NCI-H2171 (cell line): ENCODE results near the gene SLC66A2.

ENCODE experiments used
- DNase-seq: peaks from one replicate; lab custom pipeline; 2025; lab: John Stamatoyannopoulos, UW

SLC66A2 gene

DNA sequence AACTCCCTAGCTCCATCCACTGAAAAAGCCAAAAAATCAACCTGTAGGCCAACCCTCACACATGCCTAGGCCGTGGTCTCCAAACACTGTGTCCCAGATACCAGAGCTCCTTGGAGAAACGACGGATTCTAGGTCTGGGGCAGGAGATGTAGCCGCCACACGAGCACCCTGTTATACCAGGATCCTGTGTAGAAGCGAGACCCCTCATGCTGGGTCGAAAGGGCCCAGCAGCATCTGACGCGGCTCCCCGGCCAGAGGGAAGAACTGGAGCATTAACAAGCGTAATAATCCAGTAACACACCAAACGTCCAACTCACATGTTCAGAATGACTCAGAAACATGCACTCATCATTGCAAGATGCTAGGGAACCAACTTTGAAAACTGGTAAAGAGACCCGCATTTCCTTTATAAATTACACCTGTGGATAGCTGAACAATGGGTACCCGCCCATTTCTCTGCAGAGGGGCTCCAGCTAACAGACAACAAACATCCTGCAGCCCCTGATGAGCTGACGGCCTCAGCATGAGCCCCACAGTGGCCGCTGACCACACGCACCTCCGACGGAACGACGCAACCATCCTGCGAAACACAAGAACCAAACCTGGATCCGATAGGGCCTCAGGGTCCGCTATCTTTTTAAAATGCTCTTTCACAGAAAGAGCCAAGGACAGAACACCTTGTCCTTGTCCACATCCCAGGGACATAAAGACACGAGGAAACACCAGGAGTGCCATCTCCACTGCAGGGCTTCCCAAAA, 14.2 kb downstream of the SLC66A2 start:
- no peak for DNase-seq

DNA sequence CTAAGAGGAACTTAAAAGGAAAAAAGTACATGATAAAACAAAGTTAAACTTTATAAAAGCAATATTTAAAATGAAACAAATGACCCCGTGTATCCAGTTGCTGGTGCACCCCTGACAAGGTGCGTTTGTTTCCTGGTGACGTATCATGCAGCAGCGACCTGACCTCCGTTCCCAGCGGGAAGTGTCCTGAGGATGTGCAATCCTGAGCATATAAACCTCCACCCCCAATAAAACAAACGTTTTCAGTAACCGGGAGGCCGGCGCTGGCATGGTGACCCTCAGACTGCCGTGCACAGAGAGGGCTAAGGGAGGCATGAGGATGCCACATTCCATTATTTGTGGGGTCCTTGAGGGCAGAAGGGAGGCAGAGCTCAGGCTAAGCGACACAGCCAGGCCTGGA, 14.8 kb downstream of the SLC66A2 start:
- no peak for DNase-seq

DNA sequence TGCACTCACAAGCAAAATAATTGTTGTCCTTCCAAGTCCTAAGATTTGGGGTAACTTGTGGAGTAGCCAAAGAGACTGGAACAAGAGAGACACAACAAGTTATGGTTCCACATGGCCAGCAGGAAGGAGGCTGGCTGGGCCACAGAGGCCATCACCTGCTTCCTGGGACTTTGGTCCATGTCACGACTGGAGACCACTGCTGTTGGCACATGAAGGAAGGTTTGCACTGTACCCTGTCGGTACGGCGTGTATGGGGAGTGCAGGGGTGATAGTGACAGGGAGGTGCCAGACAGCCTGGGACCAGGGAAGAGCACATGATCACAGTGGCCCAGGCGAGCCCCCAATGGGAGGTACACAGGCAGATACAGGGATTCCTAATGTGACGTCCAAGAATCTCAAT, 15.5 kb downstream of the SLC66A2 start:
- DNase-seq = no peak

DNA sequence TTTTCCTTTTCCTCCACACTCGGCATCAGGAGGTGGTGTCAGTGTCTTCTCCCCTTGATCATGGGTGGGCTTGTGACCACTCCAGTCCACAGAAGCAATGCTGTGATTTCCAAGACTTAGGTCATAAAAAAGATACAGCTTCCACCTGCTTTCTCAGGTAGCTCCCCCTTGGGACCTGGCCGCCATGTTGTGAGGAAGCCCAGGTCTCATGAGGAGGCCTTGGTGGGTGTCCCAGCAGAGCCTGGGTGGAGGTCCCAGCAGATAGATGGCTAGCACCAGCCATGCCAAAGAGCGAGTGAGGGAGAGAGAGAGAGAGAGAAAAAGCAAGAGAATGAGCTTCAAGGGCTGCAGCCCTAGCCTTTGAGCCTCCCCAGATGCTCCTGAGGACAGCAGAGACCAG, 16.0 kb downstream of the SLC66A2 start:
- no peak for DNase-seq

DNA sequence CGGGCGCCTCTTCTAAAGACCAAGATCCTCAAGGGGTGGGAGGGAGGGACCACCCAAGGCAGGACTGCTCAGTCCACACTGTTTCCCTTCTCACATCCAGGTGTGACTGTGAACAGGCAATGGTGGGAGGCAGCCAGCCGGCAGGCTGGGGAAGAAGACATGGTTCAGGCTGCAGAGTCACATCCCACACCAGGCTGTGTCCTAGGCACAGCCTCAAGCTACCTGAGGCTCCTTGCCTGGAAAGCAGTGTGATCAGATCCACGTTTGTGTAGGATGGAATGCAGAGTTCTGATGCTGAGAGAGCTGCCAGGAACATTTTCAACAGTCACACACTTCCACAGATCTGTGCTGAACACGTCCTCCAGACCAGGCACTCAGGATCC, 16.4 kb downstream of the SLC66A2 start:
- DNase-seq = no peak

DNA sequence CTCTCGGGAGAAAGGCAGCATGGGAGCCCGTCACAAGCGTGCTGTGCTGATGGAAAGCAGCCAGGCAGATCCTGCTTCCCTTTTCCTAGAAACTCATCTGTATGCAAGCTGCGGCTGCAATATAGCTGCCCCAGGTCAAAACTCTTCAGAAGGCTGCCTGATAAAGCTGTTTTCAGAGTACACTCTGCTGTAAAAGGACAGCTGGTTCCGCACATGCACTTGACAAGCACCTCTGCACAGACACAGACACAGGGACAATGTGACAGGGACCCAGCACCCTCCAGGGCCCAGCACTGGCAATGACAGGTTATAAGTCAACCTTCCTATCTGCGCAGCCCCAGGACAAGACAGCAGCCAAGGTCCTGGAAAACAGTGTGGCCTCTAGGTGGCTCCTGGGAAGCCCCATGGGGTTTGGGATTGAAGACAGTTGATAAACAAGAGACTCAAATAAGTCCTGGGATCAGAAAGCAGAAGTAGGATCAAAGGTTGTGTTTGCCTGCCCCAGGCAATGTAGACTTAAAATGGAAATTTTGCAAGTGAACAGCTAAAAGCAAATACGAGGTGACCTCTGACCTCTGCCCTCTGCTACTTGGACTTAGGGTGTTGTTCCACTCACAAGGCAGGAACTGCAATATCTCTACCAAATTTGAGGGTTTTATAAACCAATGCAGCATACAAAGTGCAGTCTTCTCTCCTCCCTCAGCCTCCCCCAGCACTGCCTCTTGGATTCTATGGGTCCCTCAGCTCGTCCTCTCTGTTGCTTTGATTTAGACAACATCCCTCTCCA, 16.9 kb downstream of the SLC66A2 start:
- DNase-seq = no peak

DNA sequence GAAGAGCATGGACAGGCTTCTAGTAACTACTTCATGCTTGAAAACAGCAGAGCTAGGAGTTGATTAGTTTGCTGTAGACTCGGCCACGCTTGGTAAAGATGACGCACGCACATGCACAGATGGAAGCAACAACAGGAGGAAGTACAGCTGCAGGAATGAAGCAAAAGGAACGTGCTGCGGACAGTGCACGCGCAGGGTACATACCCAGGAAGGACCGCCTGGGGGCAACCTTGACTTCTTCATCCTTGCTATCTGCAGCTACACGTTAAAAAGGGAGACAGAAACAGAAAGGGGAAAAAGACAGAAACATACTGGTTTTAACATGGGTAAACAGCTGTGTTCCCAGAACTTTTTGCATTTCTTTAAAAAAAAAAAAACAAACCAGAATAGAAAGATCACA, 17.7 kb downstream of the SLC66A2 start:
- DNase-seq = no peak

DNA sequence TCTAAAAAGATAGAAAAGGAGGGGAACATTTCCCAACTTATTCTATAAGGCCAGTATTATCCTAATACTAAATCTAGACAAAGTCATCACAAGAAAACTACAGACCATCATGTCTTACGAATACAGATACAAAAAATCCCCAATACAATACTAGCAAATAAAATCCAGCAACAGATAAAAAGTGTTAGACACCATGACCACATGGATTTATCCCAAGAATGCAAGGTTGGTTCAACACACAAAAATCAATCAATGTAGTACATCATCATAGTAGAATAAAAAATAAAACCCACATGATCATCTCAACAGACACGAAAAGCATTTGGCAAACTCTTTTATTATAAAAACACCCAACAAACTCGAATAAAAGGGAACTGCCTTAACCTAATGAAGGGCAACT, 18.5 kb downstream of the SLC66A2 start:
- DNase-seq = no peak

DNA sequence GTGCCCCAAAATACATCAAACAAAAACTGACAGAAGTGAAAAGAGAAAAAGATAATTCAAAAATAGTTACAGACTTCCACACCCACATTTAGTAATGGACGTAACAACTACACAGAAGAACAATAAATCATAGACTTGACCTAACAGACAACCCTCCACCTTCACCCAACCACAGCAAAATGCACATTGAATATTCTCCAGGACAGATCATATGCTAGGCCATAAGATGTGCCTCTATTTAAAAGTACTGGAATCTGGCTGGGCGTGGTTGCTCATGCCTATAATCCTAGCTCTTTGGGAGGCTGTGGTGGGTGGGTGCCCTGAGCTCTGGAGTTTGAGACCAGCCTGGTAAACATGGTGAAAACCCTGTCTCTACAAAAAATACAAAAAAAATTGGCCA, 20.0 kb downstream of the SLC66A2 start:
- no peak for DNase-seq

DNA sequence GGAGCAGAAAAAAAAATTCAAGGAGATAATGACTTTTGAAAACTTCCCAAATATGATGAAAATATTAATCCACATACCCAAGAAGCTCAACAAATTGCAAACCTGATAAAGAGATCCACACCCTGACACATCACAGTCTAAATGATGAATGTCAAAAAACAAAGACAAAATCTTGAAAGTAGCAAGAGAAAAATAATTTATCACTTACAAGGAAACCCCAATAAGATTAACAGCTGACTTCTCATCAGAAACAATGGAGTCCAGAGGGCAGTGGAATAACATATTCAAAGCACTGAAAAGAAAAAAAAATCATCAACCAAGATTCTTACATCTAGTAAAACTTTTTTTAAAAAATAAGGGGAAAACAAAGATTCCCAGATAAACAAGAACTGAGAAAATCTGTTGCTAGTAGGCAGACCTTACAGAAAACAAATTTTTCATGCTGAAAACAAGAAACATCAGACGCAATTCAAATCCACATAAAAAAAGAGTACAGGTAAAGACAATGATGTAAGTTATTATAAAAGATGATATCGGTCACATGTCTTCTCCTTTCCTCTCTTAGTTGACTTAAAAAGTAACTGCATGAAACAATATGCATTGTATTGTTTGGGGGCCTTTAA, 21.3 kb downstream of the SLC66A2 start:
- no peak for DNase-seq

DNA sequence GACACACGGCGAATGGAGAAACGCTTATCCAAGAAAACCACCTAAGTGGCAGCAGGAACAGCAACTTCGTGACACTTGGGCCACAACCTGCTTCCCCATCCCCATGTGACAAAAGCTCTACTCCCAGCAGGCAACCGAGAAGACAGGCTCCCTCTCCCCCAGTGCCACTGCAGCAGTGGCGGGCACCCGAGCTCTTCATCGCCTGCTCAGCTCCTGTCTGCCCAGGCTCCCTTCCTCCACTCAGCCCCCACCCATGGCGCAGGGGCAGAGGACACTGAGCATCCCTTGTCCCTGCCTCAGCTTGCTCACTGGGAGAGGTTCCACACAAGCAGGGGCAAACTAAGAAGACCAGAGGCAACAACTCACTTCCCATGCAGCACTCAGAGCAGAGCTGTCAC, 22.9 kb downstream of the SLC66A2 start:
- DNase-seq = no peak

DNA sequence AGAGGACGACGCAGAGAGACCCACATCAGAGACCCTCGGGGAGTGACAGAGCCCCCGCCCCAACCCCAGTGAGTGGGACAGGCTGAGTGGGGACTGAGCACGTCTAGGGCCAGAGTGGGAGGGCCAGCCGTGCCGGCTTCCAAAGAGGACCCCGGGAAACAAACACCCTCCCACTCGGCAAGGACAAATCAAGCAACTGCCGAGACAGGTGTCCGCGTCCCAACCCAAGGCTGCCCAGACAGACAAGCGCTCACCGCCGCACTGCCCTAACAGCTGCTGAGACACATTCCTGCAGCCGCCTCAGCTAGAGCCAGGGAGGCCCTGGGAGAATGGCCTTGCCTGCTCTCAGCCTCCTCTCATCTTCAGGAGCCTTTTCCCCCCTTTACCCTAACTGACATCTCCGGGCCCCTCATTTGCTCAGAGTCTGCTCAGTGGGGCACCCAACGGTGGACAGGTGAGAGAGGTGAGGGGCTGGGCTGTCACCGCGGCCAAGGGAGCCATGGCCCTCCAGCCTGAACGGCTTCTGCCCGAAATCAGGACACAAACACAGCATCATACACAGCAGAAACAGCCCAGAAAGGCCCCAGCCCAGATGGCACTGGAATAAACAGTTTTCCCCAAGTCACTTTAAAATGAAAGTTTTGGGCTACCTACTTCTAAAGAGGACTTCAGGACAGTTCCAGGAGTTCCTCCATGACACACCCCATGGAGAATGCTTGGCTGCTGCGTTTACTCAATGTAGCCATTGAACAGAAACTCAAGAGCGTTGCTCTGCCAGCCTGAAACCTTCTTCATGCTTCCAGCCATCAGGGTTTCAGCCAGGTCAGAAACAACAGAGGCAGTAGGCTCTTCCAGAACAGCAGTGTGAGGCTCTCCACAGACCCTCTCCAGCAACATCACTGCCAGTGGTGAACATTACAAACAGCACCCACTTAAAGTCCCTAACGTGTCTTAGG, 23.6 kb downstream of the SLC66A2 start:
- DNase-seq = no peak

DNA sequence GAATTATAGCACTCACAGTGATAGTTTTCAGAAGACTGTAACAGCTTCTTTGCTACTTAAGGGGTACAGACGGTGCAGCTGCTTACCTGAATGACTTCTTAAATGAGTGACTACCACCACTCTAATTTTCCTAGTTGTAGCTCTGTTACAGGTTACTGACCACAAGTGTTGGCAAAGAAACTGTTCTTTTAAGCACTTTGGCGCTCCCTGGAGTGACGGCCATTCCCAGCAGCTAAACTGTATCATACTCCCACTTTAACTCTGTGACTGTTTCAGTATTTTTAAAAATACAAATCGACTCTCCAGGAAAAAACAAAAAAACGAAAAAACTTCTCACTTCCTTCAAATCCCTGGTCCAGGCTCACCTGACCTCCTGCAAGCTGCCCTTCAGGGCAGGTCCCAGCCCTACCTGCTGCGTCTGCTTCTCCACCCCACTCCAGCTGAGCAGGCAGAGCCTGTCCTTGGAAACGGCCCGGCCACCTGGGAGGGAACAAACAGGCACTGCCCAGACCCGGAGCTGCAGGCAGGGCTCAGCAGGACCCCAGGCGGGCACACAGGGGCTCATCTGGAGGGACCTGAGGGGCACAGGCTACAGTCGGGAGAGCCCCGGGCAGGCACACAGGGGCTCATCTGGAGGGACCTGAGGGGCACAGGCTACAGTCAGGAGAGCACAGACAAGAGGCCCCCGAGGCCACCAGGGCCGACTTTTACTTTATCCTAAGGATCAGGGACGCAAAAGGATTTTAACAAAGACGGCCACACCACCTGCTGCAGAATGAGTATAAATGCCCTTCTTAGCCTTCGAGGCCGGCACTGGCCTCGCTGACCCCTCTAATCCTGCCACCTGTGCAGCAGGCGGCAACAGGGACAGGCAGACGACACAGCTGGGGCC, 24.5 kb downstream of the SLC66A2 start:
- no peak for DNase-seq

DNA sequence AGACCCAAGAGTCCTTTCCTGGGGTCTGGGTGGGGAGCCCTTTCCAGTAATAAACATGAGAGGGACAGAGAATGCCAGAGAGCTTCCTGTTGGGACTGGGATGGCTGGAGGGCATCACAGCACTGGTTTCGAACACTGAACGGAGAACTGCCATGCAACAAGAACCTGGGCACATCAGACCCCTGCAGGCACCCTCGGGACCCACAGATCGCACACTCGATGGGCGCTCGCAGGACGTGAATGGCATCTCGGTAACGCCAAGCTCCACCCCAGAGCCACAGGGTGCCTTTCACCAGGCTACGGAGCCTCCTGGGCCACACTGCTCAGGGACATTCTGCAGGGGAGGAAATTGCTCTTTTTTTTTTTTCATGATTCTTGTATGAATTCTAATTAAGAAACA, 25.1 kb downstream of the SLC66A2 start:
- DNase-seq = no peak

DNA sequence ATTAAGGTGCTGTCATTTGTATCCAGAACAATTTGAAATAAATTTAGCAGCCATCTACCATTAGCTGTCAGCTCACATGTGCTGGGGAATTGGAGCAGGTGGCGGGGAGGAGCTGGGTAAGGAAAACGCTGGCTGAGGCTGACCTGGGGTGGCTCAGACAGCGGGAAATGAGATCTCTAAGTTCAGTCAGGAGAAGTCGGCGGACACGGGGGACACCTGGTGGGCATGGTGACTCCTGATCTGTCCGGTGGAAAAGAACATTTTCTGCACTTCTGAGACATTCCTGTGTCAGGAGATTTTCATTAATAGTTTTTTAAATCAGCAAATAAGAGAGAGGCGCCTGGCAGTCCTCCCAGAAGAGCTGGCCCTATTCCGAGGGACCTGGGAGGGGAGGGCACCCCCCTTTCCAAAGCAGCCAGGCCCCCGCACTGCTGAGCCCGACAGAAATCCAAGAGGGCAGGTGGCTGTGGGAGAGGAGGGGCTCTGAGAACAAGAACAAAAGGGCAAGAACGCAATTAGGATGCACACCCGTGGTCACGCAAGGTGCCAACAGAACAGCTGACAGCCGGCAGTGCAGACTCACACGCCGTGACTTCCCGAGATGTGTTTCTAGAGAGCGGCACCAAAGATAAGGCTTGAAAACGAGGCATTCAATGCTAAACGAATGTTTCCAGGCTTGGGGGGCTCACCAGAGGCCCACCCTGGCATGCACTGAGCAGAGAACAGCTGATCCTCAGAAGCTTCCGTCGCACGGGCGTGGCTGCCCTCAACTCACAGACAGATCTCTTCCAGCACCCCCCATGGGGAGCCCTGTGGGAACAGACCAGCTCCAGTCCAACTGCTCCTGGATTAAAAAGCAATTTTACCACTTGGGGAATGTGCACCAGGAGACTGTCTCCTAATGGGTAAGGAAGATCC, 26.4 kb downstream of the SLC66A2 start:
- peak; percentile 40 for DNase-seq

DNA sequence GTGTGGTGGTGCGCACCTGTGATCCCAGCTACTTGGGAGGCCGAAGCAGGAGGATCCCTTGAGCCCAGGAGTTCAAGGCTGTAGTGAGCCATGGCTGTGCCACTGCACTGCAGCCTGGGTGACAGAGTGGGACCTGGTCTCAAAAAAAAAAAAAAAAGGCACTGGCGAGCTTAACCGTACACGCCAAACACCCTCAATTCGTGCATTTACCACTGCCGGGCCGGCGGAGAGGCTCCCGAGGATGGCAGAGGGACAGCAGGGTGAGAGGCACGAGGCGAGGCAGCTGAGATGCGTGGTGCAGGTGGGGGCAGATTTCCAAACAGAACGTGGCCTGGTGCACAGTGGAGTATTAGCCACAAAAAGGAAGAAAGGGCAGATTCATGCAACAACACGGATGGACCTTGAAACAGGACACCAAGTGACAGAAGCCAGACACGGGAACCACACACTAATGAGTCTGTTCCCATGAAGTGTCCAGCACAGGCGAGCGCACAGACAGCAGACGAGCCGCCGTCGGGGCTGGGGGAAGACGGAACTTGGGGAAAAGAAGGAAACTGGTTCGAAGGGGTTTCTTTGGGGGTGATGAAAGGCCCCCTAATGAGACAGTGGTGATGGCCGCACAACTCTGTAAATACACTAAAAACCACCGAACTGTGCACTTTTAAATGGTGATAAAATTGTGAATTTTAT, 27.4 kb downstream of the SLC66A2 start:
- DNase-seq = no peak

DNA sequence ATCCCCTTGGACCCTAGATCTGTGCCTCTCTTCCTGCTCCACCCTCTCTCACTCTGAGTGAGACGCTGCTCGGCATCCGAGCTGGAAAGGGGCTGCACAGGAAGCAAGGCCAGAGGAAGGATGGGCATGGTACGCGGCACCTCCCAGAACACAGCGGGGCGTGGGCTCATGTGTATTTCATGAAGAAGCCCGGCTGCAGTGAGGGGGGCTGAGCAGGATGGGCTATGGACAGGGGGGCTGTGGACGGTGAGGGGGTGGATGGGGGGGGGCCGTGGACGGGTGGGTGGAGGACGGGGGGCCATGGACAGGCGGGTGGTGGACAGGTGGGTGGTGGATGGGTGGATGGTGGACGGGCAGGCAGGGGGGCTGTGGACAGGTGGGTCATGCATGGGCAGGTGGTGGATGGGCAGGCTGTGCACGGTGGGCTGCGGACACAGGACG, 28.5 kb downstream of the SLC66A2 start:
- DNase-seq = no peak

DNA sequence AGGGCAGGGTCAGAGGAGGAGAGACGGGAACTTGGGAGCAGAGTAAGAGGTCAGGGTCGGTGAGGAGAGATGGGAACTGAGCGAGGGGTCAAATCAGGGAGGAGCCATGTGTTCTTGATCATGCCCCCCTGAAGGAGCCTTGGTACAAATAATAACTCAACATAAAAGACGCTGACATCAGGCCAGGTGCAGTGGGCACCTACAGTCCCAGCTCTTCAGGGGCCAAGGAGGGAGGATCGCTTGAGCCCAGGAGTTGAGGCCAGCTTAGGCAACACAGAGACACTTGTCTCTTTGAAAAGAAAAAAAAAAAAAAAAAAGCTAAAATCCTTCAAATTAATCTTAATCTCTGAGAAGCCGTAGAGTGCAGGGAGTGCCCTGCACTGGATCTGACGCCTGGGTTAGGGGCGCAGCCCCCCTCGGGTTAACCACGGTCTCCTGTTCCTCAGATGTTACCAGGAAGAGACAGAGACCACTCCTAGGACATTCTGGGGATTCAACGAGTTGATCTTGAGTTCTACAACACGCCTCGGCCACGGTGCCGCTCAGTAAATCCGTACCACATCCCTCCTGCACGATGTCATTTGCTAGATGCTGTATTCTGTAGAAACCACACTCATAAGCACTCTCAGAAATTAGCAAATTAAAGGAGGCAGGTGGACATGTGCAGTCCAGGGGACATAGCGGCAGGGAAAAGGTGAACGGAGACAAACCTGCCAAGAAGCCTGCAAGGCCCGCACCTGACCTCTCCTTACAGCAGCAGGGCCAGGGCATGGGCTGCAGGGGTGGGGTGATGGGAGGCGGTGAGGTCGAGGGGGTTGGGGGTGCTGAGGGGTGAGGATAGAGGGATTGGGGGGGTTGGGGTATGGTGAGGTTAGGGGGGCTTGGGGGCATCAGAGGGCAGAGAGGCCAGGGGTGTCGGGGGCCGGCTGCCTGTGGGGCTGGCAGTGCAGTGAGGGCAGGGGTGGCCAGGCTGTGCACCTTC, 29.2 kb downstream of the SLC66A2 start:
- DNase-seq = no peak
